HepG2 (cell line): ENCODE data around the gene KIF21B. TPM values are rescaled to one million over a fixed set of nuclear protein-coding genes. Genes with fewer than 3 reads are reported as not detected.

Experiments
- ATAC-seq: fragments of 200-7000 bp; cut with Tn5 transposase; 3 replicates; pipeline ENCODE4 v1.9.1; 2020; ENCODE audit warnings: mild to moderate bottlenecking, moderate library complexity
- BruUV-seq: library from RNA; stranded (reverse); fragments of 400-500 nt; replicated peaks from 2 replicates; lab custom pipeline; 2021; lab: Mats Ljungman, UMichigan
- CTCF ChIA-PET: fragments of 300-600 bp; formaldehyde crosslinking; extraction: SDS; loops from one replicate; lab custom pipeline; 2021; ENCODE audit warnings: low total read pairs, inconsistent platforms, low intra/inter-chr PET ratio; lab: Yijun Ruan, JAX
- POLR2A ChIA-PET: fragments of 350-600 bp; sonication (Branson Sonifier 250); formaldehyde crosslinking; loops from one replicate; lab custom pipeline; 2020; ENCODE audit warnings: antibody characterized with exemption, inconsistent platforms; lab: Yijun Ruan, JAX
- DNase-seq: peaks from one replicate; pipeline ENCODE4 v3.0.0-alpha.2; 2015; ENCODE audit warnings: low spot score
- FAIRE-seq: peaks from 3 replicates; lab custom pipeline; 2011; peaks lifted over from hg19 to GRCh38; lab: Jason Lieb, UNC
- H2AFZ ChIP-seq: one replicate; pipeline ENCODE4 v1.6.1; 2011; ENCODE audit warnings: low read length, inconsistent platforms
- H3K27ac ChIP-seq: fragments of 300-600 bp; 3 replicates; pipeline ENCODE4 v1.8.0; 2011; ENCODE audit warnings: mixed run types, mild to moderate bottlenecking, mixed read lengths, low read length, inconsistent platforms; ENCODE audit not compliant: insufficient read depth; ENCODE audit errors: extremely low read length
- H3K27me3 ChIP-seq, 2 experiments: fragments of 200-600 bp in 1 of 2; 2 replicates in 1 of 2; 3 replicates in 1 of 2; pipeline versions ENCODE4 v1.6.0 to v1.8.0; 2011; ENCODE audit warnings: low read length in 2 of 2, mild to moderate bottlenecking in 2 of 2, moderate library complexity in 2 of 2, inconsistent platforms in 1 of 2; ENCODE audit not compliant: insufficient read depth in 2 of 2, control insufficient read depth in 1 of 2
- H3K36me3 ChIP-seq, 2 experiments: fragments of 200-600 bp in 1 of 2; replicated peaks in 1 of 2; 2 replicates in 1 of 2; 3 replicates in 1 of 2; pipeline versions ENCODE4 v1.5.1 to v1.8.0; 2011; ENCODE audit warnings: low read length in 2 of 2, inconsistent platforms in 1 of 2; ENCODE audit not compliant: insufficient read depth in 2 of 2, control insufficient read depth in 1 of 2
- H3K4me1 ChIP-seq: 2 replicates; pipeline ENCODE4 v1.5.1; 2012; ENCODE audit warnings: low read length, inconsistent platforms; ENCODE audit not compliant: insufficient read depth
- H3K4me2 ChIP-seq: 2 replicates; pipeline ENCODE4 v1.6.0; 2011; ENCODE audit warnings: low read depth, low read length, inconsistent platforms
- H3K4me3 ChIP-seq, 3 experiments: fragments of 200-600 bp in 1 of 3; sonication (generic), shearing (Covaris generic) in 1 of 3; replicated peaks in 1 of 3; 2 replicates each; pipeline ENCODE4 v1.5.1; 2011 to 2016; ENCODE audit warnings: low read length in 3 of 3, inconsistent platforms in 2 of 3, low read depth in 2 of 3, mild to moderate bottlenecking in 2 of 3, control low read depth in 1 of 3, mixed read lengths in 1 of 3; ENCODE audit not compliant: insufficient read depth in 1 of 3
- H3K79me2 ChIP-seq: one replicate; pipeline ENCODE4 v1.6.1; 2011; ENCODE audit warnings: low read length, inconsistent platforms; ENCODE audit not compliant: insufficient read depth
- H3K9ac ChIP-seq: 2 replicates; pipeline ENCODE4 v1.6.0; 2011; ENCODE audit warnings: mild to moderate bottlenecking, low read depth, low read length, inconsistent platforms; ENCODE audit not compliant: insufficient read depth
- H3K9me3 ChIP-seq: 2 replicates; pipeline ENCODE4 v1.5.1; 2012; ENCODE audit warnings: mild to moderate bottlenecking, low read length
- H4K20me1 ChIP-seq: 2 replicates; pipeline ENCODE4 v1.6.0; 2011; ENCODE audit warnings: inconsistent platforms, mild to moderate bottlenecking, low read length, moderate library complexity; ENCODE audit not compliant: insufficient read depth
- KDM6A ChIP-seq: IDR thresholded peaks from 2 replicates; pipeline ENCODE4 v1.6.1; 2016; ENCODE audit warnings: low read depth
- MAF1 ChIP-seq: sonication (generic); formaldehyde crosslinking; IDR thresholded peaks from 2 replicates; pipeline ENCODE4 v1.5.0; 2020; ENCODE audit warnings: missing genetic modification reagents, borderline replicate concordance
- MEIS2 ChIP-seq: sonication (generic); formaldehyde crosslinking; IDR thresholded peaks from 2 replicates; pipeline ENCODE4 v1.9.0; 2021; ENCODE audit warnings: mild to moderate bottlenecking, missing genetic modification reagents
- NKX3-1 ChIP-seq: sonication (generic); formaldehyde crosslinking; IDR thresholded peaks from 2 replicates; pipeline ENCODE4 v1.5.0; 2020; ENCODE audit warnings: missing genetic modification reagents
- ZNF12 ChIP-seq: sonication (generic); formaldehyde crosslinking; IDR thresholded peaks from 2 replicates; pipeline ENCODE4 v1.5.0; 2020; ENCODE audit warnings: missing genetic modification reagents
- ZNF337 ChIP-seq: sonication (generic); formaldehyde crosslinking; IDR thresholded peaks from 2 replicates; pipeline ENCODE4 v1.5.1; 2020; ENCODE audit warnings: missing genetic modification reagents, low read depth, mild to moderate bottlenecking, borderline replicate concordance
- ZNF547 ChIP-seq: sonication (generic); formaldehyde crosslinking; IDR thresholded peaks from 2 replicates; pipeline ENCODE4 v1.5.1; 2020; ENCODE audit warnings: mild to moderate bottlenecking, missing genetic modification reagents
- WGBS: methylation state at CpG from one replicate; pipeline ENCODE4 v1.1.6; 2017; ENCODE audit warnings: low lambda C conversion rate; 5-methylcytosine and 5-hydroxymethylcytosine counted together
- in situ Hi-C: cut with HindIII; loops from 2 replicates; pipeline ENCODE4 v1.10.0; 2017; ENCODE audit warnings: low pct_unique_long_range_greater_than_20kb; ENCODE audit not compliant: extremely low pct_ligation_motif_present
- intact Hi-C: fragments of 100-400 bp; cut with micrococcal nuclease; formaldehyde crosslinking; loops from one replicate; pipeline ENCODE4 v1.10.0; 2022; ENCODE audit not compliant: unreplicated experiment
- polyA plus RNA-seq, 8 experiments: library from polyadenylated mRNA; depleted of rRNA in 3 of 8; stranded (reverse) in 7 of 8; unstranded in 1 of 8; fragments of >200 nt; fragmentation: Illumina TruSeq in 4 of 8; extraction: Trizol in 4 of 8; gene quantifications; 2 replicates each; pipeline versions ENCODE4 v1.2.1 to v1.2.3, GENCODE V29; 2011 to 2016; ENCODE audit warnings: low read depth in 4 of 8, missing spikeins in 1 of 8, mixed read lengths in 1 of 8; ENCODE audit not compliant: insufficient read depth in 1 of 8
- total RNA-seq, 5 experiments: library from RNA; depleted of rRNA; stranded (reverse); fragments of >200 nt; fragmentation: Illumina TruSeq; extraction: Trizol; gene quantifications; 2 replicates each; pipeline ENCODE4 v1.2.3, GENCODE V29; 2016; ENCODE audit warnings: low read depth in 1 of 5
- TF ChIP-seq, protein P1 (sequence below): sonication (generic); formaldehyde crosslinking; IDR thresholded peaks from 2 replicates; pipeline ENCODE4 v1.4.0; 2020; ENCODE audit warnings: missing genetic modification reagents
- TF ChIP-seq, protein P2 (sequence below): sonication (generic); formaldehyde crosslinking; IDR thresholded peaks from 2 replicates; pipeline ENCODE4 v1.5.0; 2020; ENCODE audit warnings: mild to moderate bottlenecking, missing genetic modification reagents
- TF ChIP-seq, protein P3 (sequence below): sonication (generic); formaldehyde crosslinking; IDR thresholded peaks from 2 replicates; pipeline ENCODE4 v1.5.1; 2020; ENCODE audit warnings: mild to moderate bottlenecking, moderate library complexity, missing genetic modification reagents

KIF21B gene
- total and polyA plus RNA-seq, 2 of the 13 experiments (the other 11 are each of a cell fraction or from before 2014, with no cell fraction given), result 0.17 to 0.20 TPM

DNA sequence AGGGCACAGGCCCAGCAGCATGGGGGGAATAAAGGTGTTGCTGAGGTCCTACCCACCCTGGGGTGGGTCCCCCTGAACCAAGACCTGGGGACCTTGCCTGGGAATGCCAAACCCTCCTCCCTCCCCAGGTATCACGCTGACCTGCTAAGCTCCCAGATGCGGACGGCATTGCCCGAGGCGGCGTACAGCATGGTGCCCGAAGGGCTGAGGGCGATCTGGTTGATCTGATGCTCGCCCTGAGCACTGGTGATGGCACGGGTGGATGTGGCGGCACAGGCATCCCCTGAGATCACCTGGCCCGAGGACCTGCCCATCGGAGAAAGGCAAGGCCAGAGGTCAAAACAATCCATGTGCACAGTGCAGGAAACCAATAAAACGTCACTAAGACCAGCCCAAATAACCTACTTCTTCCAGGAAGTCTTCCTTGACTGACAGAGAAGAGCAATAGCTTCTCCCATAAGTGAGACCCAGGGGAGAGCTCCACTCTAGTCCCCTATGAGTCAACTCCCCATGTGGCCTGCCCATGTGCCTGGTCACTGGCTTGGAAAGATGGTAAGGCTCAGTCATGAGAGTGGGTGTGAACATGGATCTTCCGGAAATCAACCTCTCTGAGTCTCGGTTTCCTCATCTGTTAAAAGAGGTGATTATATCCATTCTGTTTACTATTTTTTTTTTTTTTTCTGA is 46.3 kb downstream of the KIF21B start:
- FAIRE-seq (no peak), ATAC-seq (no peak), DNase-seq (no peak)
- H3K79me2 ChIP-seq, result no peaks in the 10 kb centered on the region
- H3K4me3 ChIP-seq, result no peak overlapping the region
- peaks cover 4% of the 10 kb centered on the region; the same call in 1 of the 2 replicates for H3K9me3 ChIP-seq
- H3K4me2 ChIP-seq, result no peak overlapping the region
- no peaks in the 10 kb centered on the region for H4K20me1 ChIP-seq
- TF ChIP-seq, protein P1, sequence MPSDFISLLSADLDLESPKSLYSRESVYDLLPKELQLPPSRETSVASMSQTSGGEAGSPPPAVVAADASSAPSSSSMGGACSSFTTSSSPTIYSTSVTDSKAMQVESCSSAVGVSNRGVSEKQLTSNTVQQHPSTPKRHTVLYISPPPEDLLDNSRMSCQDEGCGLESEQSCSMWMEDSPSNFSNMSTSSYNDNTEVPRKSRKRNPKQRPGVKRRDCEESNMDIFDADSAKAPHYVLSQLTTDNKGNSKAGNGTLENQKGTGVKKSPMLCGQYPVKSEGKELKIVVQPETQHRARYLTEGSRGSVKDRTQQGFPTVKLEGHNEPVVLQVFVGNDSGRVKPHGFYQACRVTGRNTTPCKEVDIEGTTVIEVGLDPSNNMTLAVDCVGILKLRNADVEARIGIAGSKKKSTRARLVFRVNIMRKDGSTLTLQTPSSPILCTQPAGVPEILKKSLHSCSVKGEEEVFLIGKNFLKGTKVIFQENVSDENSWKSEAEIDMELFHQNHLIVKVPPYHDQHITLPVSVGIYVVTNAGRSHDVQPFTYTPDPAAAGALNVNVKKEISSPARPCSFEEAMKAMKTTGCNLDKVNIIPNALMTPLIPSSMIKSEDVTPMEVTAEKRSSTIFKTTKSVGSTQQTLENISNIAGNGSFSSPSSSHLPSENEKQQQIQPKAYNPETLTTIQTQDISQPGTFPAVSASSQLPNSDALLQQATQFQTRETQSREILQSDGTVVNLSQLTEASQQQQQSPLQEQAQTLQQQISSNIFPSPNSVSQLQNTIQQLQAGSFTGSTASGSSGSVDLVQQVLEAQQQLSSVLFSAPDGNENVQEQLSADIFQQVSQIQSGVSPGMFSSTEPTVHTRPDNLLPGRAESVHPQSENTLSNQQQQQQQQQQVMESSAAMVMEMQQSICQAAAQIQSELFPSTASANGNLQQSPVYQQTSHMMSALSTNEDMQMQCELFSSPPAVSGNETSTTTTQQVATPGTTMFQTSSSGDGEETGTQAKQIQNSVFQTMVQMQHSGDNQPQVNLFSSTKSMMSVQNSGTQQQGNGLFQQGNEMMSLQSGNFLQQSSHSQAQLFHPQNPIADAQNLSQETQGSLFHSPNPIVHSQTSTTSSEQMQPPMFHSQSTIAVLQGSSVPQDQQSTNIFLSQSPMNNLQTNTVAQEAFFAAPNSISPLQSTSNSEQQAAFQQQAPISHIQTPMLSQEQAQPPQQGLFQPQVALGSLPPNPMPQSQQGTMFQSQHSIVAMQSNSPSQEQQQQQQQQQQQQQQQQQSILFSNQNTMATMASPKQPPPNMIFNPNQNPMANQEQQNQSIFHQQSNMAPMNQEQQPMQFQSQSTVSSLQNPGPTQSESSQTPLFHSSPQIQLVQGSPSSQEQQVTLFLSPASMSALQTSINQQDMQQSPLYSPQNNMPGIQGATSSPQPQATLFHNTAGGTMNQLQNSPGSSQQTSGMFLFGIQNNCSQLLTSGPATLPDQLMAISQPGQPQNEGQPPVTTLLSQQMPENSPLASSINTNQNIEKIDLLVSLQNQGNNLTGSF, result no peak
- TF ChIP-seq ZNF547 (CRISPR knock-in tag), result no peak
- TF ChIP-seq, protein P2, sequence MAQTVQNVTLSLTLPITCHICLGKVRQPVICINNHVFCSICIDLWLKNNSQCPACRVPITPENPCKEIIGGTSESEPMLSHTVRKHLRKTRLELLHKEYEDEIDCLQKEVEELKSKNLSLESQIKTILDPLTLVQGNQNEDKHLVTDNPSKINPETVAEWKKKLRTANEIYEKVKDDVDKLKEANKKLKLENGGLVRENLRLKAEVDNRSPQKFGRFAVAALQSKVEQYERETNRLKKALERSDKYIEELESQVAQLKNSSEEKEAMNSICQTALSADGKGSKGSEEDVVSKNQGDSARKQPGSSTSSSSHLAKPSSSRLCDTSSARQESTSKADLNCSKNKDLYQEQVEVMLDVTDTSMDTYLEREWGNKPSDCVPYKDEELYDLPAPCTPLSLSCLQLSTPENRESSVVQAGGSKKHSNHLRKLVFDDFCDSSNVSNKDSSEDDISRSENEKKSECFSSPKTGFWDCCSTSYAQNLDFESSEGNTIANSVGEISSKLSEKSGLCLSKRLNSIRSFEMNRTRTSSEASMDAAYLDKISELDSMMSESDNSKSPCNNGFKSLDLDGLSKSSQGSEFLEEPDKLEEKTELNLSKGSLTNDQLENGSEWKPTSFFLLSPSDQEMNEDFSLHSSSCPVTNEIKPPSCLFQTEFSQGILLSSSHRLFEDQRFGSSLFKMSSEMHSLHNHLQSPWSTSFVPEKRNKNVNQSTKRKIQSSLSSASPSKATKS, result no peak
- TF ChIP-seq, protein P3, sequence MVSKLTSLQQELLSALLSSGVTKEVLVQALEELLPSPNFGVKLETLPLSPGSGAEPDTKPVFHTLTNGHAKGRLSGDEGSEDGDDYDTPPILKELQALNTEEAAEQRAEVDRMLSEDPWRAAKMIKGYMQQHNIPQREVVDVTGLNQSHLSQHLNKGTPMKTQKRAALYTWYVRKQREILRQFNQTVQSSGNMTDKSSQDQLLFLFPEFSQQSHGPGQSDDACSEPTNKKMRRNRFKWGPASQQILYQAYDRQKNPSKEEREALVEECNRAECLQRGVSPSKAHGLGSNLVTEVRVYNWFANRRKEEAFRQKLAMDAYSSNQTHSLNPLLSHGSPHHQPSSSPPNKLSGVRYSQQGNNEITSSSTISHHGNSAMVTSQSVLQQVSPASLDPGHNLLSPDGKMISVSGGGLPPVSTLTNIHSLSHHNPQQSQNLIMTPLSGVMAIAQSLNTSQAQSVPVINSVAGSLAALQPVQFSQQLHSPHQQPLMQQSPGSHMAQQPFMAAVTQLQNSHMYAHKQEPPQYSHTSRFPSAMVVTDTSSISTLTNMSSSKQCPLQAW, result no peak
- TF ChIP-seq ZNF337 (CRISPR knock-in tag), result no peak
- no peak for TF ChIP-seq MEIS2 (CRISPR knock-in tag)
- no peak for TF ChIP-seq KDM6A
- no peak for TF ChIP-seq NKX3-1 (CRISPR knock-in tag)
- no peak for TF ChIP-seq ZNF12
- no peak for TF ChIP-seq MAF1 (CRISPR knock-in tag)
- CTCF ChIA-PET, result no interaction called here
- H2AFZ ChIP-seq, result no peak overlapping the region
- no peak overlapping the region for H3K9ac ChIP-seq
- H3K36me3 ChIP-seq, result no peaks in the 10 kb centered on the region
- 55% methylated on average over 3 of the region's 16 CpGs for WGBS
- H3K27me3 ChIP-seq, result no peaks in the 10 kb centered on the region; a peak in 2 of 5 replicates
- intact Hi-C loops (no loop called here), in situ Hi-C loops (loop anchor here (5.0 to 10.0 kb wide), 2 partner anchors 65 to 138 kb away; partner anchors contain the start of gene CACNA1S)
- H3K27ac ChIP-seq, result no peak overlapping the region
- BruUV-seq, result no TSS peak
- 0 out of 2 replicates have a peak, but pooled peaks cover 2% of the 10 kb centered on the region for H3K4me1 ChIP-seq
- POLR2A ChIA-PET, result no interaction called here
